ENCODE measurements around the gene HOXA6.
A peak's percentile ranks its signal among the peaks of the same experiment; 100 is the strongest.

DNA sequence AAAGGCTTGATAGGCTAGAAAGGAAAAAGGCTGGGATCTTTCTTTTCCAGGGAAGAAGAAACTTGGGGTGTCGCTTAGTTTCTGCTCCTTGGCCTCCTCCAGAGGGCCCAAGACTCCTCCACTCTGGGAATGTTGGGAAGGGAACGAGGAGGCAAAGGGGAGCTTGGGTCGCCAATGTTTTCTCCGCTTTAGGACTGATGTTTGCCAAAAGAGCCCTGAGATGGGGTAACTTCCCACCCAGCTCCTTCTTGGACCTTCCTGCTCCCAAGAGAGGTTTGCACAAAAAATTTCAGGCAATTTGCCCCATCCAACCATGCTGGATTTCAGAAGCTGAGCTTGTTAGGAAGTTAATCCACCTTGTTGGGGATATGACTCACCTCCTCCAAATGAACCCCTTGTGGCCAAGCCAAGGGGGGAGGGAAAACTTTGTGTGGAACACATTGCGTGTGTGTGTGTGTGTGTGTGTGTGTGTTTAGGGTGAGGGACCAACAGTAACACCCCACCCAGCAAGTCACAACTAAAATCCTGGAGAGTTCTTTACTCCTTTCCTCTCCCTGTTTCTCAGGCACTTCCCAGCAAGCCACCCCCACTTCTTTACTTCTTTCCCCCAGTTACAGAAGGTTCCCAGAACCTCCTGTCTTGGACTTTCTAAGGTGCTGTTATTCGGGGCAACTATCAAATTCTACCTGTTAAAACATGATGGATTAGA lies 36.4 kb downstream of the HOXA6 start:
- no peak for TF ChIP-seq EZH2 (IDR thresholded peaks at IDR 0.05)
- TF ChIP-seq SIN3A (IDR thresholded peaks at IDR 0.05; ENCODE audit: low read depth) = no peak
- TF ChIP-seq, protein P1, sequence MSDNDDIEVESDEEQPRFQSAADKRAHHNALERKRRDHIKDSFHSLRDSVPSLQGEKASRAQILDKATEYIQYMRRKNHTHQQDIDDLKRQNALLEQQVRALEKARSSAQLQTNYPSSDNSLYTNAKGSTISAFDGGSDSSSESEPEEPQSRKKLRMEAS (IDR thresholded peaks at IDR 0.05) = no peak
- TF ChIP-seq POLR2A (IDR thresholded peaks at IDR 0.05; ENCODE audit: borderline replicate concordance, extremely low read depth, insufficient read depth, insufficient read length) = no peak
- TF ChIP-seq POLR2AphosphoS5 (IDR thresholded peaks at IDR 0.05; ENCODE audit: low read depth, low read length) = no peak
- TF ChIP-seq, protein P2, sequence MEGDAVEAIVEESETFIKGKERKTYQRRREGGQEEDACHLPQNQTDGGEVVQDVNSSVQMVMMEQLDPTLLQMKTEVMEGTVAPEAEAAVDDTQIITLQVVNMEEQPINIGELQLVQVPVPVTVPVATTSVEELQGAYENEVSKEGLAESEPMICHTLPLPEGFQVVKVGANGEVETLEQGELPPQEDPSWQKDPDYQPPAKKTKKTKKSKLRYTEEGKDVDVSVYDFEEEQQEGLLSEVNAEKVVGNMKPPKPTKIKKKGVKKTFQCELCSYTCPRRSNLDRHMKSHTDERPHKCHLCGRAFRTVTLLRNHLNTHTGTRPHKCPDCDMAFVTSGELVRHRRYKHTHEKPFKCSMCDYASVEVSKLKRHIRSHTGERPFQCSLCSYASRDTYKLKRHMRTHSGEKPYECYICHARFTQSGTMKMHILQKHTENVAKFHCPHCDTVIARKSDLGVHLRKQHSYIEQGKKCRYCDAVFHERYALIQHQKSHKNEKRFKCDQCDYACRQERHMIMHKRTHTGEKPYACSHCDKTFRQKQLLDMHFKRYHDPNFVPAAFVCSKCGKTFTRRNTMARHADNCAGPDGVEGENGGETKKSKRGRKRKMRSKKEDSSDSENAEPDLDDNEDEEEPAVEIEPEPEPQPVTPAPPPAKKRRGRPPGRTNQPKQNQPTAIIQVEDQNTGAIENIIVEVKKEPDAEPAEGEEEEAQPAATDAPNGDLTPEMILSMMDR (IDR thresholded peaks at IDR 0.05 in 2 of 3, conservative IDR thresholded peaks at IDR 0.05 in 1 of 3; ENCODE audit: borderline replicate concordance in 1 of 3, insufficient read depth in 1 of 3, low read depth in 2 of 3, low read length in 2 of 3) = no peak
- TF ChIP-seq, protein P3, sequence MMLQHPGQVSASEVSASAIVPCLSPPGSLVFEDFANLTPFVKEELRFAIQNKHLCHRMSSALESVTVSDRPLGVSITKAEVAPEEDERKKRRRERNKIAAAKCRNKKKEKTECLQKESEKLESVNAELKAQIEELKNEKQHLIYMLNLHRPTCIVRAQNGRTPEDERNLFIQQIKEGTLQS (IDR thresholded peaks at IDR 0.05) = no peak
- TF ChIP-seq ZNF274 (IDR thresholded peaks at IDR 0.05; ENCODE audit: low read depth, low read length) = no peak
- TF ChIP-seq REST (IDR thresholded peaks at IDR 0.05; ENCODE audit: low read depth) = no peak
- peak; percentile 69 for TF ChIP-seq FOSL1 (IDR thresholded peaks at IDR 0.05; ENCODE audit: low read depth)
- no peak for TF ChIP-seq EZH2phosphoT487 (IDR thresholded peaks at IDR 0.05; ENCODE audit: borderline replicate concordance)

Data from HCT116 (cell line).